ENCODE results near the gene CEP41. TPM values are rescaled to one million over a fixed set of nuclear protein-coding genes. Genes with fewer than 3 reads are reported as not detected.

CEP41 gene
- total and polyA plus RNA-seq, 2 of the 13 experiments (the other 11 are each of a cell fraction or from before 2014, with no cell fraction given), result 8.7 to 9.0 TPM

GRCh38 chr7:130486114-130486953 is 45.5 kb upstream of the CEP41 start (continued):
- TF ChIP-seq POGZ (CRISPR knock-in tag; IDR thresholded peaks at IDR 0.05) (peak; percentile 98), NAIF1 (CRISPR knock-in tag; IDR thresholded peaks at IDR 0.05; ENCODE audit: borderline replicate concordance) (peak; percentile 79), TRIM24 (CRISPR knock-in tag; IDR thresholded peaks at IDR 0.05) (no peak), ZNF639 (CRISPR knock-in tag; conservative IDR thresholded peaks at IDR 0.05) (0 out of 2 replicates have a peak, but pooled peaks have one; percentile 50), ONECUT2 (CRISPR knock-in tag; IDR thresholded peaks at IDR 0.05) (no peak), ZFP1 (CRISPR knock-in tag; IDR thresholded peaks at IDR 0.05) (peak; percentile 54; the same call in 1 of the 2 replicates), ZNF674 (CRISPR knock-in tag; IDR thresholded peaks at IDR 0.05; ENCODE audit: low read depth) (0 out of 2 replicates have a peak, but pooled peaks have one; percentile 25), IRF1 (CRISPR knock-in tag; IDR thresholded peaks at IDR 0.05; ENCODE audit: low read depth) (no peak), HMGXB4 (CRISPR knock-in tag; IDR thresholded peaks at IDR 0.05; ENCODE audit: borderline replicate concordance in 1 of 2, low read depth in 1 of 2) (peak; percentile 70 to 89), ZSCAN29 (CRISPR knock-in tag; conservative IDR thresholded peaks at IDR 0.05) (no peak), ZNF33A (CRISPR knock-in tag; IDR thresholded peaks at IDR 0.05; ENCODE audit: borderline replicate concordance) (no peak), ZNF292 (CRISPR knock-in tag; IDR thresholded peaks at IDR 0.05; ENCODE audit: borderline replicate concordance, low read depth) (no peak), ATM (IDR thresholded peaks at IDR 0.05; ENCODE audit: borderline replicate concordance) (no peak), TBX2 (CRISPR knock-in tag; IDR thresholded peaks at IDR 0.05; ENCODE audit: borderline replicate concordance) (peak; percentile 57; the same call in 1 of the 2 replicates), HOXA7 (CRISPR knock-in tag; IDR thresholded peaks at IDR 0.05) (no peak), ZNF572 (CRISPR knock-in tag; IDR thresholded peaks at IDR 0.05) (0 out of 2 replicates have a peak, but pooled peaks have one; percentile 17), CBFB (CRISPR knock-in tag; IDR thresholded peaks at IDR 0.05) (peak; percentile 82), PHF20 (CRISPR knock-in tag; IDR thresholded peaks at IDR 0.05) (peak; percentile 78), CREM (IDR thresholded peaks at IDR 0.05) (peak; percentile 26; the same call in 1 of the 2 replicates), CREM (CRISPR knock-in tag; IDR thresholded peaks at IDR 0.05) (no peak), ZNF784 (CRISPR knock-in tag; IDR thresholded peaks at IDR 0.05; ENCODE audit: borderline replicate concordance) (0 out of 2 replicates have a peak, but pooled peaks have one; percentile 25), ZNF451 (CRISPR knock-in tag; IDR thresholded peaks at IDR 0.05) (no peak), ZMYM4 (CRISPR knock-in tag; IDR thresholded peaks at IDR 0.05) (peak; percentile 99), SMAD9 (CRISPR knock-in tag; IDR thresholded peaks at IDR 0.05) (peak; percentile 54; the same call in 1 of the 2 replicates), ZNF788 (CRISPR knock-in tag; IDR thresholded peaks at IDR 0.05; ENCODE audit: borderline replicate concordance) (peak; percentile 86; the same call in 1 of the 2 replicates), ZNF766 (CRISPR knock-in tag; IDR thresholded peaks at IDR 0.05; ENCODE audit: borderline replicate concordance) (peak; percentile 52; the same call in 1 of the 2 replicates)

Measured in HepG2 (cell line).